WI38 (cell line): Measurements from ENCODE around the gene RABGAP1.
A peak's percentile ranks its signal among the peaks of the same experiment; 100 is the strongest.

Source experiments
- H3K4me3 ChIP-seq: 2 replicates; pipeline ENCODE4 v1.5.1; 2011; ENCODE audit warnings: low read depth, mild to moderate bottlenecking, control low read depth, low read length
- TF ChIP-seq, protein P1 (sequence below): IDR thresholded peaks from 2 replicates; pipeline ENCODE4 v1.5.1; 2012; ENCODE audit warnings: low read depth, mild to moderate bottlenecking, control low read depth, low read length

The RABGAP1 gene

DNA sequence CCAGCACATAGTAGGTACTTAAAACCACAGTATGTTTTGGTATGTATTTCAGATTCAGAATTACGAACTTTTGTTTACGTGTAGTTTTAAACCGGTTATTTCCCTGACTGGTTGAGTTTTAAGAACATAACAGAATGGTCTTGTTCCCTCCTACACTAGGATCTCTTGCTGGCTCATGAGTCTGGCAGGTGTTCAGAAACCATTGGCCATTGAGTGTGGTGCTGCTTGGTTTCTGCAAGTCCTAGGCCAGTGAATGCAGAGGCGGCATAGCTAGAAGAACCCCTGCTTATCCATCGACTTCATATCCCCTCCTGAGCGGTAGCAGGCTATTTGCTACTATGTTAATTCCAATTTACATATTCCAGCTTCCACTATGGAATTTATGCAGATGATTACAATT is 158.2 kb downstream of the RABGAP1 start:
- TF ChIP-seq, protein P1, sequence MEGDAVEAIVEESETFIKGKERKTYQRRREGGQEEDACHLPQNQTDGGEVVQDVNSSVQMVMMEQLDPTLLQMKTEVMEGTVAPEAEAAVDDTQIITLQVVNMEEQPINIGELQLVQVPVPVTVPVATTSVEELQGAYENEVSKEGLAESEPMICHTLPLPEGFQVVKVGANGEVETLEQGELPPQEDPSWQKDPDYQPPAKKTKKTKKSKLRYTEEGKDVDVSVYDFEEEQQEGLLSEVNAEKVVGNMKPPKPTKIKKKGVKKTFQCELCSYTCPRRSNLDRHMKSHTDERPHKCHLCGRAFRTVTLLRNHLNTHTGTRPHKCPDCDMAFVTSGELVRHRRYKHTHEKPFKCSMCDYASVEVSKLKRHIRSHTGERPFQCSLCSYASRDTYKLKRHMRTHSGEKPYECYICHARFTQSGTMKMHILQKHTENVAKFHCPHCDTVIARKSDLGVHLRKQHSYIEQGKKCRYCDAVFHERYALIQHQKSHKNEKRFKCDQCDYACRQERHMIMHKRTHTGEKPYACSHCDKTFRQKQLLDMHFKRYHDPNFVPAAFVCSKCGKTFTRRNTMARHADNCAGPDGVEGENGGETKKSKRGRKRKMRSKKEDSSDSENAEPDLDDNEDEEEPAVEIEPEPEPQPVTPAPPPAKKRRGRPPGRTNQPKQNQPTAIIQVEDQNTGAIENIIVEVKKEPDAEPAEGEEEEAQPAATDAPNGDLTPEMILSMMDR = no peak
- H3K4me3 ChIP-seq = no peak overlapping the region

DNA sequence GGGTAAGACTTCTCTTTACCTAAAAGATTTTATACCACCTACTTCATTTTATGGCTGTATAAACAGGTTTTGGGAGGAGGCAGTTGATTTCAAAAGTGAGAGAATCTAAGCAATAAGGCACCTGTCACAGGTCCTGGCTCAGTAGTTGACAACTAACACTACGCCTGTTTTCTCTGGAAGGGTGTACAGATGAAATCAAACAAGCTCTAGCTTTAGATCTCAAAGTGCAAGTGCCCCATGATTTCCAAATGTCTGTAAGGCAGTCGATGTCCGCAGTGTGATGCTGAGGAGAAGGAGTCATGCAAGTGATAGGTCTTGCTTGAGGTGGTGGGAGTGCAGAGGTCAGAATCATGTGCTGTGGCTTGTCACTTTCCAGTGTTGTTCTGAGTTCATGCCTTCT is 158.7 kb downstream of the RABGAP1 start:
- H3K4me3 ChIP-seq = no peak overlapping the region
- TF ChIP-seq, protein P1 = no peak

DNA sequence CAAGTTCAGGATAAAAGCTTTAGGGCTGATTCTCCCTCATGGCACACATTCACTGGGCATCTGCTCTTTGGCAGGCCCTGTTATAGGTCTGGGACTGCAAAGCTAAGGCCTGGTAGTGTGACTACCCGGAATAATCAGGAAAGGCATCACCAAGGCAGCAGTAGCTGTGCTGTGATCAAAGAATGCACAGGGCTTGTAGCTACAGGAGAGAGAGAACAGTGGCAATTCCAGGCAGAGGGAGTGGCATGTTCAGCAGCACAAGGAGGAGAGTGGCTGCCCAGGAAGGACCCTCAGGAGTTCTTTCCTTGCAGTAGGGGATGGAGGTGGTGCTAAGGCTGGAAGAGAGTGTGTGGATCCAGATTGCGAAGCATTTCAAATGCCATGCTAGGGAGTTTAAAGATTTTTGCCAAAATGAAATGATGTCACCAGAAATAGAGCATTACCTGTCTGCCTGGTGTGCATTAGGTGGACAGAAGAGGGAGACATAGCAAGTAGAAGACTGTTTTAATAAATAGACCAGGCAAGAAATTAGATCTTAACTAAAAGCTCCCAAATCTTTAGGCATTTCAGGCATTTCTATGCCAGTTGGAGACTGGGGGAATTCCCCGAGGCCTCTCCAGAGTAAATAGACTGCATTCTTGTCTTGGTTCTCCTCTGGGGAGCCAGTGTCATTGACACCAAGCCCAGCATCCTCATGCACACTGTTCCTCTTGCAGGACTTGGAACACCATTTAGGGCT is 161.7 kb downstream of the RABGAP1 start:
- TF ChIP-seq, protein P1 = 0 out of 2 replicates have a peak, but pooled peaks have one; percentile 31
- no peak overlapping the region for H3K4me3 ChIP-seq

DNA sequence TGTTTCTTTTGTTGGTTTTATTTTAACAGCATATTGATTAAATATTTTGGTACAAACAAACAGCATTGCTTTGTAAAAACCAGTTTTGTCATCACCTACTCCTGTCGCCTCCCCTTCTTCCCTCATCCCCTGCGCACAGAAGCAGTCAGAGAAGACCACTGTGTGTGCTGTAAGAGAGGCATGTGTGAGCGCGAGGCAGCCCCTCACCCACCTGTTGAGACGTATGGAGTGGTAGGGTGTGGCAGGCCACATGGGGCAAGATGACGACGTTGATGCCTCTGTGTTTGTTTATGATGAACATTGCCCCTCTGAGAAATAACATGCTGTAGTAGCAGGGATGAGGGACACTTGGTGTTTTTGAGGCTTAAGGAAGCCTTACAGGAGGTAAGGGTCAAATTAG is 164.0 kb downstream of the RABGAP1 start:
- TF ChIP-seq, protein P1 = no peak
- H3K4me3 ChIP-seq = no peak overlapping the region

DNA sequence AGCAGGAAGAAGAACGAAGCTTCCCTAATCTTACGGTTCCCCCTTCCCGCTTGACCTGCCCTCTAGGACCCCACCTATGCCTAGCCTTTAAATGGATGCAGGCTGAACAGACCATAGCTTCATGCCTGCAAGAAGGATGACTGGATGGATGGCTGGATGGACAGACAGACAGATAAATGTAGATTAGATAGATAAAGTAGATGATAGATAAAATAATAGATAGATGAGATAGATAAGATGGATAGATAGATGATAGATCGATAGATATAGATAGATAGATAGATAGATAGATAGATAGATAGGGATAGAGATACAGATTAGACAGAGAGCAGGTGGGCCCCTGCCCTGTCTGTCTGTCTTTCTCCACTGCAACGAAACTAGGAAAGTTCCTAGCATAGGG is 164.7 kb downstream of the RABGAP1 start:
- TF ChIP-seq, protein P1 = no peak
- H3K4me3 ChIP-seq = no peak overlapping the region

DNA sequence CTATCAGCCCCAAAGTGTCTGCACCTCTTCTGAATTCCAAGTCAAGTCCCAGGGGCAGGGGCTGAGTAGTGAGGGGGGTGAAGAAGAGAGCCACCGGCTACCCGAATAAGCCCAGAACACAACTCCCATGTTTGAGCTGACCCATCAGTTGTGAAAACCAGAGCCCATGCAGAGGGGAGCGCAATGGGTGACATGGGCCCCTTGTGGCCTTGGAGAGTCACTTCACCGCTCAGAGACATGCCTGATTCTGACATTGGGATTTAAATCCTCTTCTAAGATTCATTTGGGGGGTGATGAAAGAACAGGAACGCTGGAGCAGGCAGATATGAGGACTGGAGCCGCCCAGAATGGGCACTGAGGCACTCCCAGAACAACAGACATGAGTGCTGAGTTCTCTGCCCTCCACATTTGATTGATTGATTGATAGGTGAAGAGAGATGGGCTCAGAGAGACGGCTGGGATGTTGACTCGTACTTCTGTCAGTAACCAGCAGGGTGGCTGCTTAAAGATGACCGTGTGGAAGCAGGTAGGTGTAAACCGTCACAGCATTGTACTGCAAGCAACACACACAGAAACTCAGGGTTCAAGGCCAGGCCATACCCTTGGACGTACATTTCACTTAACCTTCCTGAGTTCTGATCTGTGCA is 166.9 kb downstream of the RABGAP1 start:
- TF ChIP-seq, protein P1 = no peak
- H3K4me3 ChIP-seq = no peak overlapping the region

DNA sequence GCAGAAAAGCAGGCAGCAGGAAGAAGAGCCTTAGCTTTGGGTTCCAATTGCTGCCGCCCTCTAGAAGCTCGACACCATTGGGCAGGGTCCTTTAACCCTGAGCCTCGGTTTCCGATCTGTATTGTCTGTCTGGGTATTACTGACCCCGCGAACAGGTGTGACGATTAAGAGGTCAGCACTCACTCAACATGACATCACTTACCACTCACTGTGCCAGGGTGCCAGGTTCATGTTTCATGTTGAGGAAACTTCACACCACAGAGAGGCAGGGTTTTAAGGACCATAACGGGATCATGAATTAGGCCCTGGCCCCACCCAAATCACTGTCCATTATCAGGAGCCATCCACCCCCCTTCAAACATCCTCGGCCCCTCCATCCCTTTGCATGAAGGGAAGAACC is 168.2 kb downstream of the RABGAP1 start:
- no peak overlapping the region for H3K4me3 ChIP-seq
- TF ChIP-seq, protein P1 = no peak
